CD4-positive, alpha-beta T cell (primary cell): ENCODE results near the gene RAI1. TPM values are rescaled to one million over a fixed set of nuclear protein-coding genes. Genes with fewer than 3 reads are reported as not detected.

ENCODE experiments used
- ATAC-seq: fragments of 200-7000 bp; cut with Tn5 transposase; one replicate; pipeline ENCODE4 v1.10.0; 2022; ENCODE audit warnings: mild to moderate bottlenecking; ENCODE audit not compliant: poor library complexity
- CTCF ChIA-PET: fragments of 350-600 bp; sonication (Branson Sonifier 250); formaldehyde crosslinking; loops from one replicate; lab custom pipeline; 2021; ENCODE audit warnings: antibody characterized with exemption, inconsistent platforms; lab: Charles Lee
- POLR2A ChIA-PET: fragments of 350-600 bp; sonication (Branson Sonifier 250); formaldehyde crosslinking; loops from one replicate; lab custom pipeline; 2021; ENCODE audit warnings: antibody characterized with exemption, inconsistent platforms; lab: Charles Lee
- DNase-seq, 14 experiments: peaks; one replicate each; pipeline ENCODE4 v3.0.0-alpha.2; 2013 to 2020; ENCODE audit warnings: mixed read lengths in 2 of 14
- H3K27ac ChIP-seq, 2 donors: one replicate each; pipeline versions ENCODE4 v1.5.1 to v1.7.0; 2013; ENCODE audit warnings: low read length in 2 of 2, low read depth in 1 of 2, mild to moderate bottlenecking in 1 of 2
- H3K27me3 ChIP-seq, 2 experiments: 1 replicate in 1 of 2; 2 replicates in 1 of 2; pipeline versions ENCODE4 v1.6.1 to v1.7.0; 2013; ENCODE audit warnings: low read length in 2 of 2, control low read depth in 1 of 2, mild to moderate bottlenecking in 1 of 2, moderate library complexity in 1 of 2; ENCODE audit not compliant: insufficient read depth in 2 of 2, control insufficient read depth in 1 of 2
- H3K36me3 ChIP-seq: one replicate; pipeline ENCODE4 v1.6.1; 2013; ENCODE audit warnings: low read length, control low read depth; ENCODE audit not compliant: insufficient read depth
- H3K4me1 ChIP-seq: one replicate; pipeline ENCODE4 v1.6.1; 2013; ENCODE audit warnings: low read length, control low read depth; ENCODE audit not compliant: insufficient read depth
- H3K4me3 ChIP-seq: one replicate; pipeline ENCODE4 v1.5.1; 2013; ENCODE audit warnings: mild to moderate bottlenecking, low read length, moderate library complexity
- H3K9me3 ChIP-seq, 2 experiments: 1 replicate in 1 of 2; 2 replicates in 1 of 2; pipeline versions ENCODE4 v1.6.1 to v1.7.0; 2013; ENCODE audit warnings: low read length in 2 of 2, mild to moderate bottlenecking in 2 of 2, control low read depth in 1 of 2, moderate library complexity in 1 of 2; ENCODE audit not compliant: control insufficient read depth in 1 of 2, insufficient read depth in 1 of 2
- H3K27ac Mint-ChIP-seq: one replicate; pipeline ENCODE4 v1.8.0; 2020; ENCODE audit warnings: mixed read lengths
- H3K27me3 Mint-ChIP-seq: one replicate; pipeline ENCODE4 v1.8.0; 2021; ENCODE audit warnings: mixed read lengths
- H3K36me3 Mint-ChIP-seq: one replicate; pipeline ENCODE4 v1.8.0; 2021; ENCODE audit warnings: low read depth, mixed read lengths
- H3K4me1 Mint-ChIP-seq: one replicate; pipeline ENCODE4 v1.8.0; 2021; ENCODE audit warnings: low read depth, mixed read lengths
- H3K4me3 Mint-ChIP-seq: one replicate; pipeline ENCODE4 v1.8.0; 2020; ENCODE audit warnings: mild to moderate bottlenecking, mixed read lengths
- H3K9me3 Mint-ChIP-seq: one replicate; pipeline ENCODE4 v1.8.0; 2020; ENCODE audit warnings: mixed read lengths
- intact Hi-C, 2 experiments: fragments of 100-400 bp; cut with DNase I in 1 of 2; cut with micrococcal nuclease in 1 of 2; formaldehyde crosslinking; loops; one replicate each; pipeline versions ENCODE4 v1.15.1 to v1.9.0; 2023 to 2025; cut with DNase I, micrococcal nuclease
- total RNA-seq, 174 experiments: library from RNA in 2 of 174; stranded (reverse) in 2 of 174; gene quantifications; one replicate each; pipeline ENCODE4 v1.2.3 and lab custom pipeline; 2021 to 2026
- TF ChIP-seq, protein P1 (sequence below): fragments of 200-600 bp; IDR thresholded peaks from one replicate; pipeline ENCODE4 v1.8.0; 2022; ENCODE audit warnings: antibody characterized with exemption, mild to moderate bottlenecking

Gene RAI1
- total RNA-seq, 2 experiments from 2014 or later, result 19.3 to 25.2 TPM

DNA sequence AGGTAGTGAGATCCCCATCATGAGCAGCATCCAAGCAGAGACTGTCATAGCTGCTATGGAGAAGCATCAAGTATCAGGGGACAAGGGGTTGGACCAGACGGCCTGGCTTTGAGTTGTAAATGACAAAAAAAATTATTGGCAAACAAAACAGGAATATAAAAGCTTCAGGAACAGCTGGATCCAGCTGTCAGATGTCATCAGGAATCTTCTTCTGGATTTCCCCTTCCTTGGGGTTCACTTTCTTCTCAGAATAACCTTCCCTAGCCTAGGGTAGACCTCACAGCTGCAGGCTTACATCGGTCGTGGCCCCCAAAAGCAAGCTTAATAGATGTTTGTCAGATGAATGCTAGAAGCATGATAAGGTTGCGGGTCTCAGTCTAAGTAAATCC, 17.2 kb upstream of the RAI1 start:
- Histone ChIP-seq H3K36me3 (no peaks in the 10 kb centered on the region), H3K4me1 (peaks cover 16% of the 10 kb centered on the region), H3K27ac (no peak overlapping the region), H3K4me3 (no peak overlapping the region), H3K9me3 (peaks cover 0 to 3% of the 10 kb centered on the region in 2 experiments), H3K27me3 (no peaks in the 10 kb centered on the region)
- ChIA-PET CTCF (no interaction called here), POLR2A (interaction anchor here (1.2 kb wide), 1 partner anchor 8 kb away, joined by 4 read pairs; no protein-coding TSS in a partner anchor)
- peak overlapping the region; percentile 64 for H3K27ac Mint-ChIP-seq
- no peaks in the 10 kb centered on the region for H3K36me3 Mint-ChIP-seq
- H3K27me3 Mint-ChIP-seq, result no peaks in the 10 kb centered on the region
- H3K4me3 Mint-ChIP-seq, result no peak overlapping the region
- H3K9me3 Mint-ChIP-seq, result peaks cover under 1% of the 10 kb centered on the region
- intact Hi-C loops, result no loop called here
- TF ChIP-seq, protein P1, sequence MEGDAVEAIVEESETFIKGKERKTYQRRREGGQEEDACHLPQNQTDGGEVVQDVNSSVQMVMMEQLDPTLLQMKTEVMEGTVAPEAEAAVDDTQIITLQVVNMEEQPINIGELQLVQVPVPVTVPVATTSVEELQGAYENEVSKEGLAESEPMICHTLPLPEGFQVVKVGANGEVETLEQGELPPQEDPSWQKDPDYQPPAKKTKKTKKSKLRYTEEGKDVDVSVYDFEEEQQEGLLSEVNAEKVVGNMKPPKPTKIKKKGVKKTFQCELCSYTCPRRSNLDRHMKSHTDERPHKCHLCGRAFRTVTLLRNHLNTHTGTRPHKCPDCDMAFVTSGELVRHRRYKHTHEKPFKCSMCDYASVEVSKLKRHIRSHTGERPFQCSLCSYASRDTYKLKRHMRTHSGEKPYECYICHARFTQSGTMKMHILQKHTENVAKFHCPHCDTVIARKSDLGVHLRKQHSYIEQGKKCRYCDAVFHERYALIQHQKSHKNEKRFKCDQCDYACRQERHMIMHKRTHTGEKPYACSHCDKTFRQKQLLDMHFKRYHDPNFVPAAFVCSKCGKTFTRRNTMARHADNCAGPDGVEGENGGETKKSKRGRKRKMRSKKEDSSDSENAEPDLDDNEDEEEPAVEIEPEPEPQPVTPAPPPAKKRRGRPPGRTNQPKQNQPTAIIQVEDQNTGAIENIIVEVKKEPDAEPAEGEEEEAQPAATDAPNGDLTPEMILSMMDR, result no peak
- ATAC-seq (no peak), DNase-seq (no peak)
- peaks cover 13% of the 10 kb centered on the region for H3K4me1 Mint-ChIP-seq

DNA sequence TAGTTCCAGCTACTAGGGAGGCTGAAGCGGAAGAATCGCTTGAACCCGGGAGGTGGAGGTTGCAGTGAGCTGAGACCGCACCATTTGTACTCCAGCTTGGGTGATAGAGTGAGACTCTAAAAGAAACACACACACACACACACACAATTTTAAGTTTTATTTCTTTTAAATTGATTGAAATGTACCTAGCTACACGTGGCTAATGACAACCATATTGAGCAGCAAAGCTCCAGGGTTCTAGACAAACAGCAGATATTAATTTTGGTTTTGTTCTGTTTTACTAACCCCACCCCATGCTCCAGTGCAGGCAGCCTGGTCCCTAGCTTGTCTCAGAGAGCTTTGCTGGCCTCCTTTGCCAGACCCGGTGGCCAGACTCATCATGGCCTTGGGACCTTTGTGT, 16.0 kb upstream of the RAI1 start:
- Mint-ChIP-seq H3K27me3 (no peaks in the 10 kb centered on the region), H3K36me3 (no peaks in the 10 kb centered on the region), H3K9me3 (no peaks in the 10 kb centered on the region), H3K27ac (no peak overlapping the region), H3K4me1 (peaks cover 13% of the 10 kb centered on the region), H3K4me3 (no peak overlapping the region)
- Histone ChIP-seq H3K4me1 (peaks cover 16% of the 10 kb centered on the region), H3K27ac (no peak overlapping the region), H3K36me3 (no peaks in the 10 kb centered on the region), H3K4me3 (no peak overlapping the region), H3K27me3 (no peaks in the 10 kb centered on the region), H3K9me3 (no peaks in the 10 kb centered on the region)
- POLR2A ChIA-PET, result no interaction called here
- TF ChIP-seq, protein P1, result no peak
- CTCF ChIA-PET, result no interaction called here
- intact Hi-C loops, result no loop called here
- ATAC-seq, result no peak
- DNase-seq, result no peak

DNA sequence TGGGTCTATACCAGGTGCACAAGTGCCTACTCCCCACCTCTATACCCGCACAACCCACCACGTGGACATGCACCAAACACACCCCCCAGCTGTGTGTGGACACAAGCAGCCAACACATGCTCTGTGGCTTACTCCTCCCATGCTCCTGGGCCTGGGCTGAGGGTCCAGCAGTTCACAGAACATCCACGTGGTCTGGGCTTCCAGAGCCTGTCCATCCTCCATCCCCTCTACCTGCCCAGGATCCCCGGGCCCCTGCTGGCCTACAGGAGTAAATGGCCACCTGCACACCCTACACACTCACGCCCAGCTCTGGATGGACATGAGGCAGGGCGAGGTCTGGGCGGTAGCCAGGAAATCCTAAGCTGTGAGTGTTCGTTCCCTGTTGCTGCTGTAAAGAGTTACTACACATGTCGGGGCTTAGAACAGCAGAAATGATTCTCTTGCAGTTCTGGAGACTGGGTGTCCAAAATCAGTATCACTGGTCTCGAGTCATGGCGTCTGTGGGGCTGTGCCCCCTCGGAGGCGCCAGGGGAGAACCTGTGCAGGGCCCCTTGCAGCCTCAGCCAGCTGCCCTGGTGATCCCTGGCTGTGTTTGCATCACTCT, 15.0 kb upstream of the RAI1 start:
- ChIA-PET CTCF (no interaction called here), POLR2A (no interaction called here)
- intact Hi-C loops, result no loop called here
- Mint-ChIP-seq H3K4me1 (peaks cover 13% of the 10 kb centered on the region), H3K27ac (no peak overlapping the region), H3K4me3 (no peak overlapping the region), H3K9me3 (no peaks in the 10 kb centered on the region), H3K27me3 (no peaks in the 10 kb centered on the region), H3K36me3 (no peaks in the 10 kb centered on the region)
- Histone ChIP-seq H3K27me3 (no peaks in the 10 kb centered on the region), H3K36me3 (no peaks in the 10 kb centered on the region), H3K4me1 (peaks cover 16% of the 10 kb centered on the region), H3K4me3 (no peak overlapping the region), H3K27ac (no peak overlapping the region), H3K9me3 (no peaks in the 10 kb centered on the region)
- DNase-seq (no peak), ATAC-seq (no peak)
- TF ChIP-seq, protein P1, result no peak
